GM11168 (cell line): ENCODE results near the gene WASHC2C.
"Not testable (repeated sequence)": the region's sequence is repeated elsewhere in the genome, so short reads cannot be mapped to it uniquely, and the experiment has no call there.

Experiments
- in situ Hi-C: fragments of 300-500 bp; cut with MboI; formaldehyde crosslinking; loops from one replicate; pipeline ENCODE4 v1.12.0; 2022; ENCODE audit warnings: low sequenced_read_pairs; ENCODE audit not compliant: unreplicated experiment

WASHC2C gene, protein sequence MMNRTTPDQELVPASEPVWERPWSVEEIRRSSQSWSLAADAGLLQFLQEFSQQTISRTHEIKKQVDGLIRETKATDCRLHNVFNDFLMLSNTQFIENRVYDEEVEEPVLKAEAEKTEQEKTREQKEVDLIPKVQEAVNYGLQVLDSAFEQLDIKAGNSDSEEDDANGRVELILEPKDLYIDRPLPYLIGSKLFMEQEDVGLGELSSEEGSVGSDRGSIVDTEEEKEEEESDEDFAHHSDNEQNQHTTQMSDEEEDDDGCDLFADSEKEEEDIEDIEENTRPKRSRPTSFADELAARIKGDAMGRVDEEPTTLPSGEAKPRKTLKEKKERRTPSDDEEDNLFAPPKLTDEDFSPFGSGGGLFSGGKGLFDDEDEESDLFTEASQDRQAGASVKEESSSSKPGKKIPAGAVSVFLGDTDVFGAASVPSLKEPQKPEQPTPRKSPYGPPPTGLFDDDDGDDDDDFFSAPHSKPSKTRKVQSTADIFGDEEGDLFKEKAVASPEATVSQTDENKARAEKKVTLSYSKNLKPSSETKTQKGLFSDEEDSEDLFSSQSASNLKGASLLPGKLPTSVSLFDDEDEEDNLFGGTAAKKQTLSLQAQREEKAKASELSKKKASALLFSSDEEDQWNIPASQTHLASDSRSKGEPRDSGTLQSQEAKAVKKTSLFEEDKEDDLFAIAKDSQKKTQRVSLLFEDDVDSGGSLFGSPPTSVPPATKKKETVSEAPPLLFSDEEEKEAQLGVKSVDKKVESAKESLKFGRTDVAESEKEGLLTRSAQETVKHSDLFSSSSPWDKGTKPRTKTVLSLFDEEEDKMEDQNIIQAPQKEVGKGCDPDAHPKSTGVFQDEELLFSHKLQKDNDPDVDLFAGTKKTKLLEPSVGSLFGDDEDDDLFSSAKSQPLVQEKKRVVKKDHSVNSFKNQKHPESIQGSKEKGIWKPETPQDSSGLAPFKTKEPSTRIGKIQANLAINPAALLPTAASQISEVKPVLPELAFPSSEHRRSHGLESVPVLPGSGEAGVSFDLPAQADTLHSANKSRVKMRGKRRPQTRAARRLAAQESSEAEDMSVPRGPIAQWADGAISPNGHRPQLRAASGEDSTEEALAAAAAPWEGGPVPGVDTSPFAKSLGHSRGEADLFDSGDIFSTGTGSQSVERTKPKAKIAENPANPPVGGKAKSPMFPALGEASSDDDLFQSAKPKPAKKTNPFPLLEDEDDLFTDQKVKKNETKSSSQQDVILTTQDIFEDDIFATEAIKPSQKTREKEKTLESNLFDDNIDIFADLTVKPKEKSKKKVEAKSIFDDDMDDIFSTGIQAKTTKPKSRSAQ (N-terminal part only)

DNA sequence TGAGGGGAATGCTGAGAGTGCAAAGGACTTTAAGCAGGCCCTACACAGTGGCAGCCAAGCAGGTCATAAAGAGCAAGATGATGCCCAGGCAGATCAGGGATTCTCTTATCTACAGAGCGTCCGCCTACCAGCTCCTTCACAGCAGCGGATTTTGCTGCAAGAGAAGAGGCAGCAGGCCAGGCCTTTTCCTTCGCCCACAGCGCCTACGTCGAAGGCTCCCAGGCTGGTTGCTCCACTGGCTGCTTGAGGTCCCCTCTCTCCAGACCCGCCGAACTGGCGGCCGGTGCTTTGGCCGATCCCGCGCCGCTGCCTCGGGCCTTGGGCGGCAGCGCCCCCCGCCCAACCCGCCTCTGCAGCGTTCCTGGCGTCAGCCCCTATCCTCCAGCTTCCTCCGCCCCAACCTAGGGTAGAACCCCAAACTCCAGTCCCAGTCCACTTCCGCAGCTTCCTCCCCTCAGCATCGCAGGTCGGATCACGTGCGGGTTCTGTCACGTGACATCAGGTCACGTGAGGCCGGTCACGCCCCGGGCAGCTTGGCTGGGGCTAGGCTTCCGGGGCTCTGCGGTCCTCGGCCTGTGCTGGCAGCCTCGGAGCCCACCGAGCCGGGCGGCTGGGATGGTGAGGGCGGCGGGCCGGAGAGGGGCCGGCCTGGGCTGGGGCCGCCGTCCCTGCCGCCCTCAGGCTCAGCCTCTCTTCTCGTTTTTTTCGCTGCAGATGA lies at the start of gene WASHC2C:
Gene WASHC2C (plus strand): TSS at position 564 of the 718 bp plus-strand sequence. CDS start 52 bp downstream, at position 616.
- in situ Hi-C loops: loop anchor here (5.0 kb wide), 1 partner anchor 485 kb away; no protein-coding TSS in a partner anchor

DNA sequence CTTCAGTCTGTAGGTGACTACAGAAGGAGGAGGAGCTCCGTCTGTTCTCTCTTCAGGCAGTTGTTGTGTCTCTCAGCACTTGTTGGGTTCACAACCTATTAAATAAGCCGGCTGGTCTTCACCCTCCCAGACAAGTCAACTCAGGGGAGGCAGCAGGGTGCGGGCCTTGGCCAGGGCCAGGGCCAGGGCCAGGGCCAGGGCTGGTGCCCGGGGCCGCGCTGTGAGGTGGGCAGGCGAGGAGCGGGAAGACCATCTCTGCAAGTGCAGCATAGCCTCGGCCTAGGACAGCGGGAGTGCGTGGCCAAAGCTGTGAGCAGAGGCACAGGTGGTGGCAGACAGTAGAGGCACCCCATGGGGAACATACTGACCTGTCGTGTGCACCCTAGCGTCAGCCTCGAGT lies 48.6 kb upstream of the WASHC2C start:
- in situ Hi-C loops: loop anchor here (10.0 kb wide), 1 partner anchor 424 kb away; no protein-coding TSS in a partner anchor

DNA sequence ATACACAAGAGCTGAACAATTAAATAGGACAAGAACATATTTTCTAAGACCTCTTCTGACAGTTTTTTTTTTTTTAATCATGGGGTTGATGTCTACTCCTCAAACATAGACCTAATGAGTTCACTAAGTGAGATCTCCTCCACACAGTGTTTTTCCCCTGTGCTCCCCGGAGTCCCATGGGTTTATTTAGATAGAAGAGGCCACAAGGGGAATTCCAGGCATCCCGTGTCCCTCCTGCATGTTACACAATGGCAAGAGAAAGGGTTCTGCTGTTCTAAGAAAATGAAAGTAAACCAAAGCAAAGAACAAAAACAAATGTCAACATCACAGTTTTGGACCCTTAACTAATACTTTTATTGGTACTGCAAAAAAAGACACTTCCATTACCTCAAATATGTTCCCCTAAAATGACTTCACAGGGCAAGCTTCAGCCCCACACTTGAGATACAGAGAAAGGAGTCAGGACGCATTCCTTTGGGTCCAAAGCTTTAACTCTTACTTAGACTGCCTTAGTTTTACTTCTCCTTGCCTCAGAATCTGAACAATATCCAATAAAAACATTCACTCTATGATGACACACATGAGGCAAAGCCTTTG lies 16.8 kb upstream of the WASHC2C start:
- in situ Hi-C loops: not testable (repeated sequence)

DNA sequence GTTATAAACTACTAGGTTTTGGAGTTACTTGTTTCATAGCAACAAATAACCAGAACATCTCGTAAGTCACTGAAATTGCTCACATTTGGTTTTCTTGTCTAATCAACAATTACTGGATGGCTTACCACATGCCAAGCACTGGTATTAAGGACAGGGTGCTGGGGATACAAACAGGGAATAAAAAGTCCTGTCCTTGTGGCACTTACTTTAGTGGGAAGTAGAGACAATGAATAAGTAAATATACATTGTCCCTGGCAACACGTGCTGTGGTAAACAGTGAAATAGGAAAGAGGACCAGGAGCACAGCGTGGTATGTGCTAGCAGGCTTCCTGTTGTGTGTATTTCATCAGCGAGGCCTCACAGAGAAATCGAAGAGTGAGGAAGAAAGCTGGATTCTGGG lies 15.8 kb upstream of the WASHC2C start:
- in situ Hi-C loops: not testable (repeated sequence)

DNA sequence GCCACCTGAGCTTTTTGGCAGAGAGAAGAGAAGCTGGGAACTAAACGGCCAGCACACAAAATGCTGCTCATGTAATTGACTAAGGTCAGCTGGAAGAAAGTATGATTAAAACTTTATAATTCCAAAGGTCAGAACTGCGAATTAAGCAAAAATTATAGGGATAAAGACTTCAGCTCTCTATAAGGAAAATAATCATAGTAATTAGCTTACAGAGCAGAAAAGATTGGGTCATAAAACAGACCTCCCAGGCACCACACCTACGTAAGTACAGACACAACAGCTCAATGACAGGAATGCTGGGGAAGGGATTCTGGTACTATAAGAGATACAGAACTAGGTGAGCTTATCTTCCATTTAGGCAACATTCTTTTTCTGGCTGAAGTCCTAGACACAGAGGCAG lies 10.0 kb upstream of the WASHC2C start:
- in situ Hi-C loops: not testable (repeated sequence)

DNA sequence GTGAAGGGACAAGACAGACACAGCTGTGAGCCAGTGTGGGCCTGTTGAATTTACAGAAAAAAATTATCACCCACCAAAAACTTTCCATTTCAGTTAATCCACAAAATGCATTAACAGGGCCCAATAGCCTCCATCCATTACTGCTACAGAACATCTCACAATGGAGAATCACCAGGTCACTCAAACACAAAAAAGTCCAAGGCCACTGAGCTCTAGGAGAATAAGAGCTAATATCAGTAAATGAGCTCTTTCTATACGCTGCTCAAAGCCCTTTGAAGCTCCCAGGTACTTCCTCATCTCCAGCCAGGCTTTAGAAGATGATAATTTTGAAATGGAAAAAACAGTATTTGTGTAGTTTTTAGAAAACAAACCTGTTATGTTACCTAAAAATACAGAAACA lies 9.4 kb upstream of the WASHC2C start:
- in situ Hi-C loops: not testable (repeated sequence)

DNA sequence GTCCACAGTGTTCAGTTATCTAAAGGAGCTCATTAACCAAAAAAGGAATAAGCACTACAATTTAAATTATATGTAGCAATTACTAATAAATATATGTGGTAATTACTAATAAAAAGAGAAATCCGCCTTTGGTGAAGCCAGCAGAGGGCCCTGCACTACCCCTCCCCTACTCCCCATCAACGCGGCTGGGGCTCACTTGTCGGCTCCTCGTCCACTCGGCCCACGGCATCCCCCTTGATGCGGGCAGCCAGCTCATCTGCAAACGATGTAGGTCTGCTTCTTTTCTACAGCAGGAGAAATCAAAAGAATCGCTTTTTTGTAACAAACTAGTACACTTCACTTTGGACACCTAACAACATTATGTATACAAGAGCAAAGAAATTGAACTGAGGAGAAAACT lies 5.6 kb upstream of the WASHC2C start:
- in situ Hi-C loops: not testable (repeated sequence)

DNA sequence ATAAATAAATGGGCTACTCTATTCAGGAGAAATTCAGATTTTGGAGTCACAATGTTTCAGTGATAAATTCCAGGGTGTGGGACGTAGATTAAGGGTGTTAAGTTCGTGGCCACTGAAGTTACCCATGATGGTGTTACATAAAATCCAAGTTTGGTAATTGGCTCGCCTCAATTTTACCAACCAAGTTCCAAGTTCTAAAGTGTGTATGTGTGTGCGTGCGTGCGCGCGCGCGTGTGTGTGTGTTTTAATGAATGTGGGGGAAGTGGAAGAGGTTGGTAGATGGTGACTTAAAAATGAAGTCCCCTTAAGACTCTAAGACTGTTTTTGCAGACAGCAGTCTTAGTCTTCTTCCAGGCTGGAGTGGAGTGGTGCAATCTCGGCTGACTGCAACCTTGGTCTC lies 3.2 kb upstream of the WASHC2C start:
- in situ Hi-C loops: not testable (repeated sequence)

DNA sequence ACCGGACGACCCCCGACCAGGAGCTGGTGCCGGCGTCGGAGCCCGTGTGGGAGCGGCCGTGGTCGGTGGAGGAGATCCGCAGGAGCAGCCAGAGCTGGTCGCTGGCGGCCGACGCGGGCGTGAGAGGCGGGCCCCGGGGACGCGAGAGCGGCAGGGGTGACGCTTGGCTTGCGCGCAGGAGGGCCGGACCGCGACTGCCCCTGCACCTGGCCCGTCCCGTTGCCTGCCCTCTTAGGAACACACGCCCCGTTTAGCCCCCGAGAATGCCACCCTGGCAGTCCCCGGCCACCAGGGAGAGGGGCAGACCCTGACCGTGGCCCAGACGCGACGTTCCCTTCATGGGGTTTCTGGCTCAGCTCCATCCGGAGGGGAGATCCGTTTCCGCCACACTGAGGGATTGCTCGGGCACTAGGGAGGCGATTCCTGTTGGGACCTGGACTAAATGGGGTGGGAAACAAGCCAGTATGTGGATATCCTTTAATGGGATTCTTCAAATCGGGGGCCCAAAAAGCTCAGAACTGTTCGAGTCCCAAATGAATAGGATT lies 427 bp downstream of the WASHC2C start:
- in situ Hi-C loops: loop anchor here (5.0 kb wide), 1 partner anchor 485 kb away; no protein-coding TSS in a partner anchor

DNA sequence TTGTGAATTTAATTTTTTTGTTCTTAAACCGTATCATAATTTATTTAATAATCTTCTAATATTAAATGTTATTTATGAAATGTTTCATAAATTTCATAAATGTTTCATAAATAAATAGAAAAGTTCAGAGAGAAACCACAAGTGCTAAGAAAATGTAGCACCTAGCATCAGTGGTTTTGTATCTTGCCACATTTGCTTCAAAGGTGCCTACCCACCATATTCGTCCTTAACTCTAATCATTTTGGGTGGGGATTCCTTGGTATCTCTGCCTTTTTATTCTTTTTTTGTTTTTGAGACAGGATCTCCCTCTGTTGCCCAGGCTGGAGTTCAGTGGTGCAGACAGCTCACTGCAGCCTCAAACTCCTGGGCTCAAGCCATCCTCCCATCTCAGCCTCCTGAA lies 7.4 kb downstream of the WASHC2C start:
- in situ Hi-C loops: not testable (repeated sequence)

DNA sequence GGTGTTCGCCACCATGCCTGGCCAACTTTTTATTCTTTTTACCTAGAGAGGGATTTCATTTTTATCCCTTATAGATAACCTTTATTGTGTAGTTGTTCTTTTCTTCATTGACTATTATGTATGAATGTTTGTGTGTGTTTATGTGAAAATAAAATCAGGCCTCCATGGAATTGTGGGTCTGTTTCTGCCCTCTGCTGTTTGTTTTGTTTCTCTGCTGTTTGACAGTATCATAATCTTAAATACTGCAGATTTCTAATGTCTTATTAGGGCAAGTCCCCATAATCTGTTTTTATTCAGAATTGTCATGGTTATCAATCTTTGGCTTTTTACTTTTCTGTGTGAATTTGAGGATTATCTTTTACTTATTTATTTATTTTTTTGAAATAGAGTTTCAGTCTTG lies 7.8 kb downstream of the WASHC2C start:
- in situ Hi-C loops: not testable (repeated sequence)

DNA sequence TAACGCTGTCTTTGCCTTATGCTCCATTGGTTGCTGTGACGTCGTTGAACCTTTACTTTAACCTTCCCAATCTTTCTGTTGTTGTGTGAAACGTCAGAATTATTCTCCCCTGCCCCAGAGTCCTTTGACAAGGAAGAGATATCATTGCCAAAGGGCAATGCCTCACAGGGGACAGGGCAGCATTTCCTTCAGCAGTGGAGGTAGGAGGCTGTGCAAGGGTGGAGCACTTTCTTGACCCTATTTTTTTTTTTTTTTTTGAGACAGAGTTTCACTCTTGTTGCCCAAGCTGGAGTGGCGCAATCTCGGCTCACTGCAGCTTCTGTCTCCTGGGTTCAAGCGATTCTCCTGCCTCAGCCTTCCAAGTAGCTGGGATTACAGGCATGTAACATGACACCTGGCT lies 14.5 kb downstream of the WASHC2C start:
- in situ Hi-C loops: not testable (repeated sequence)

DNA sequence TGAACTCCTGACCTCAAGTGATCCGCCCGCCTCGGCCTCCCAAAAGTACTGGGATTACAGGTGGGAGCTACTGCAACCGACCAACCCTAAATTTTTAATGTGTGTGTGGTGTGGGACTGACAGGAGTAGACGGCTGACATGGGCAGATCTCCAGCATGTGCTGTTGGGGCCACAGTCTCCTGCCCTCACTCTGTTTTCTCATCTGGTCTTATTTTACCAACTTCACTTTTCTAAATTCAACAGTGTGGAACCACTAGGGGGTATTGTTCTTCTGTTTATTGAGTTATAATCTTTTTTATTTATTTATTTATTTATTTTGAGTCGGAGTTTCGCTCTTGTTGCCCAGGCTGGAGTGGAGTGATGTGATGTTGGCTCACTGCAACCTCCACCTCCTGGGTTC lies 14.9 kb downstream of the WASHC2C start:
- in situ Hi-C loops: not testable (repeated sequence)

DNA sequence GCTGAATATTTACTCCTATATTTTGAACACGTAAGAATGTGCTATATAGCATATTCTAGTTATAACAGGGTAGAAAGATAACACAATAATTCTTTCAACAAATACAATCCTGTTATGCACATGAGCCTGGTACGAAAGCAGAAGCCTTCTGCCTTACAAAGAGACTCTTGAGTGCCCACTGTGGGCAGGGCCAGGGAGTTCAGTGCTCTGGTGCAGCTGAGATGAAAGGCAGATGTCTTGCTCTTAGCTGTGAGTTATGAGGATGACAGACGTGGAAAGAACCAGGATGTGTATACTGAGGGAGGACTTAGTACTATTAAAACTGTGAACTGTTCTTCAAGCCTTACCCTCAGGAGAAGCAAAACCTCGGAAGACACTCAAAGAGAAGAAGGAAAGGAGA lies 24.1 kb downstream of the WASHC2C start:
- in situ Hi-C loops: not testable (repeated sequence)

DNA sequence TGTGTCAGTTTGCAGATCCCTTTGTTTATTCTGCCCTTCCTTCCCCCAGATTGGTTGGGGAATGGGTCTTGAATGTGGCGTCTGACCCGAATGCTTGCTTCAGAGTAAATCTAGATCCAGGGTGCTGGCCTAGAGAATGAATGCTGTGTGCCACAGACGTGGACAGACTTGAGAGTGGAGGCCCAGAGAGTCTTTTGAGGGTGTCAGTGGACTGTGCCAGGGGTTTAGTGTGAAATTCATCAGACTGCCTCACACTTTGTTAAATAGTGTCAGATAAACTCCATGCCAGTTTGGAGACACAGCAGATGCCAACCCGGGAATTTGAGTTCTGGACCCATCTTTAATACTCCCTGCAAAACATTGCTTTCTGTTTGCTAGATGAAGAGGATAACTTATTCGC lies 25.1 kb downstream of the WASHC2C start:
- in situ Hi-C loops: not testable (repeated sequence)

DNA sequence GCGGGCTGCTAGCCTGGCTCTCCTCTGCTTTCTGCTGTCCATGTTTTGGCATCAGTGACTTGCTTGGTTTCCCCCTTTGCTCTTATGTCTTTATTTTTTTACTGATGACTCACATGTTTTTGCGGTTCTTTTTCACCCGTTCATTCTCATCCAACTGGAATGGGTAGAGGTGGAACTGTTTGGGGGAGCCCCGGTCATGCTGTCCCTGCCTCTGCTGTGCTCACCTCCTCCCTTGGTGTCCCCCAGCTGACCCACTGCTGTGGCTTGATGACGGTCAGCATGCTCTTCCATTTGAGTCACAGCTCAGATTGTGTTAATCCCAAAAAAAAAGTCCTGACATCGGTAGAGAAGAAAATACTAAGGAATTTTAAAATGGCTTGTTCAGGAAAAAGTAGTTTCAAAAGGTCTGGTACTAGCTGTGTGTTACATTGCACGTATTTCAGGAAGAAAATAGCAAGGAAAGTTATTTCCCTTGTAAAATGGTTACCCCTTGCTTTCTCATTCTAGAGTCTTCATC lies 27.0 kb downstream of the WASHC2C start:
- in situ Hi-C loops: not testable (repeated sequence)

DNA sequence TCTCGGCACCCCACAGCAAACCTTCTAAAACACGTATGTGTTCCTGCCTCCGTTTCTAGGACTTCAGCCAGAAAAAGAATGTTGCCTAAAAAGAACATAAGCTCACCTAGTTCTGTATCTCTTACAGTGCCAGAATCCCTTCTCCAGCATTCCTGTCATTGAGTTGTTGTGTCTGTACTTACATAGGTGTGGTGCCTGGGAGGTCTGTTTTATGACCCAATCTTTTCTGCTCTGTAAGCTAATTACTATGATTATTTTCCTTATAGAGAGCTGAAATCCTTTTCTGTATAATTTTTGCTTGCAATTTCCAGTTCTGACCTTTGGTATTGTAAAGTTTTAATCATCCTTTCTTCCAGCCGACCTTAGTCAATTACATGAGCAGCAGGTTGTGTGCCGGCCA lies 28.0 kb downstream of the WASHC2C start:
- in situ Hi-C loops: not testable (repeated sequence)

DNA sequence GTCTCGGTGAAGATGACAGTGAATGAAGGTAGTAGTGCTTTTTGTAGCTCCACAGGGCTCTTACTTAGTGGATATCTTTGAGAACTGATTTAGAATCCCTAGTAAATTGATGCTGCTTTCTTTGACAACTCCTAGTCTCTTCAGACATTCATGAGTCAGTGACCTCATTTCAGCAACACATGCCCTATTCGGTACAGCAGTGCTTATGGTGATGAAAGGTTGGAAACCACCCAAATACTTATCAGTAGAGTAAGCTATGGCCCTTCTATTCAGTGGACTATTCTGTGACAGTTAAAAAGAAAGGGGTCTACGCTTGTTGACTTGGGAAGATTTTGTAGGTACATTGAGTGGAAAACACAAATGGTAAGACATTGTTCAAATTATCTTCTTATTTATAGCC lies 29.0 kb downstream of the WASHC2C start:
- in situ Hi-C loops: not testable (repeated sequence)
